SJCRH30 (cell line): Measurements from ENCODE around the gene HSD11B1L. TPM values are rescaled to one million over a fixed set of nuclear protein-coding genes. Genes with fewer than 3 reads are reported as not detected.

ENCODE experiments used
- DNase-seq, 2 experiments: peaks; one replicate each; pipeline ENCODE4 v3.0.0-alpha.2; 2015 to 2020
- H3K27ac ChIP-seq: fragments of 250-450 bp; sonication (Bioruptor Pico); 2 replicates; pipeline ENCODE4 v1.5.1; 2020; ENCODE audit warnings: mild to moderate bottlenecking, moderate library complexity
- H3K27me3 ChIP-seq: fragments of 250-450 bp; sonication (Bioruptor Pico); 2 replicates; pipeline ENCODE4 v1.5.1; 2020; ENCODE audit warnings: mild to moderate bottlenecking, moderate library complexity
- H3K36me3 ChIP-seq: fragments of 250-450 bp; sonication (Bioruptor Pico); 2 replicates; pipeline ENCODE4 v1.5.1; 2020; ENCODE audit warnings: mild to moderate bottlenecking, moderate library complexity
- H3K4me1 ChIP-seq: fragments of 250-450 bp; sonication (Bioruptor Pico); 2 replicates; pipeline ENCODE4 v1.5.1; 2020; ENCODE audit warnings: mild to moderate bottlenecking, moderate library complexity
- H3K4me3 ChIP-seq: fragments of 250-450 bp; sonication (Bioruptor Pico); 2 replicates; pipeline ENCODE4 v1.5.1; 2020; ENCODE audit warnings: mild to moderate bottlenecking, moderate library complexity
- H3K9me3 ChIP-seq: fragments of 250-450 bp; sonication (Bioruptor Pico); replicated peaks from 2 replicates; pipeline ENCODE4 v1.5.1; 2020; ENCODE audit warnings: mild to moderate bottlenecking, moderate library complexity
- total RNA-seq: library from RNA; depleted of rRNA; stranded (reverse); fragments of >200 nt; shearing (Covaris generic); gene quantifications from 2 replicates; pipeline ENCODE4 v1.2.3, GENCODE V29; 2014; rRNA removed

The HSD11B1L gene
- 0.89 and 1.3 TPM in 2 replicates for total RNA-seq

GRCh38 chr19:5680437-5681368, at the start of gene HSD11B1L, which contains the start of gene MICOS13:
Gene HSD11B1L, plus strand, starts transcription at chr19:5681027. Its CDS starts 3,806 bp downstream, at chr19:5684833.
Gene MICOS13, minus strand, starts transcription at chr19:5680516. Its CDS starts 30 bp downstream, at chr19:5680486.
- DNase-seq, result peak; percentile 98 to 99
- Histone ChIP-seq H3K27me3 (no peaks in the 10 kb centered on the region), H3K9me3 (no peaks in the 10 kb centered on the region), H3K27ac (peak within 1 kb of the TSS; percentile 65), H3K36me3 (no peaks in the 10 kb centered on the region), H3K4me3 (peak within 1 kb of the TSS; percentile 88), H3K4me1 (peaks cover 19% of the 10 kb centered on the region)

DNA sequence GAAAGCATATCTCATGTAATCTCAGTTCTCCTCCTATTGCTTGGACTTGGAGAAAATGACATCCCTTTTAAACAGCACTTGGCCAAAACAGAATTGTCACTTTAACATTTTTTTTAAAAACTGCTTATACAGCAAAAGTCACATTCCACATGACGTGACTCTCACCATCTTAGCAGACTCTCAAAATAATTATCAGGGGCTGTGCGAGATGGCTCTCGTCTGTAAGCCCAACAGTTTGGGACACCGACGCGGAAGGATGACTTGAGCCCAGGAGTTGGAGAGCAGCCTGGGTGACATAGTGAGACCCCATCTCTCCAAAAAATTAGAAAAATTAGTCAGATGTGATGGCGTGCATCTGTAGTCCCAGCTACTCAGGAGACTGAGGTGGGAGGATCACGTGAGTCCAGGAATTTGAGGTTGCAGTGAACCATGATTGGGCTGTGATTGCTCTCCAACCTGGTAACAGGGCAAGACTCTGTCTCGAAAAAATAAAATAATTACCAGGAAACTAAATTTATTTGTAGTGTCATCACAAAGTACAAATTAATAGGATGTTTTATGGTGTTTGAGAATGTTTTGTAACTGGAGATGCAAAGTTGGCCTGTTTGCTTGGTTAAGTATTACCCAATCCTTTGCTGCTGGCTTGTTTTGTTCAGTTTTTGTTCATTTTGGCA, 49.1 kb upstream of the HSD11B1L start:
- peaks cover 75% of the 10 kb centered on the region for H3K36me3 ChIP-seq
- no peak overlapping the region for H3K27ac ChIP-seq
- H3K27me3 ChIP-seq, result no peaks in the 10 kb centered on the region
- H3K4me3 ChIP-seq, result no peak overlapping the region
- no peaks in the 10 kb centered on the region for H3K9me3 ChIP-seq
- H3K4me1 ChIP-seq, result no peaks in the 10 kb centered on the region
- no peak for DNase-seq

DNA sequence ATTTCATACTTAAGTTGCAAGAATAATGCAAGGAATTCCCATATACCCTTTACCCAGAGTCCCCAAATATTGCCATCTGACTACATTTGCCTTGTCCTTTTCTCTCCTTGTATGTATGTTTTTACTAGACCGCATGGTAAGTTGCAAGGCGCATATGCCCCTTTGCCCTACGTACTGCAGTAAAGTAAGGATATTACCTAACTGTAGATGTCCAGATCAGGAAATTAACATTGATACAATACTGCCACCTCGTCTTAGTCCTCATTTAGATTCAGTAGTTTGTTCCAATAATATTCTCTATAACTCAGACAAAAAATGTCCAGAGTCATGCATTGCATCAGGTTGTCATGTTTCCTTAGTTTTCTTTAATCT, 48.6 kb upstream of the HSD11B1L start:
- DNase-seq, result no peak
- Histone ChIP-seq H3K36me3 (peaks cover 72% of the 10 kb centered on the region), H3K27ac (no peak overlapping the region), H3K4me1 (no peaks in the 10 kb centered on the region), H3K9me3 (no peaks in the 10 kb centered on the region), H3K27me3 (no peaks in the 10 kb centered on the region), H3K4me3 (no peak overlapping the region)

DNA sequence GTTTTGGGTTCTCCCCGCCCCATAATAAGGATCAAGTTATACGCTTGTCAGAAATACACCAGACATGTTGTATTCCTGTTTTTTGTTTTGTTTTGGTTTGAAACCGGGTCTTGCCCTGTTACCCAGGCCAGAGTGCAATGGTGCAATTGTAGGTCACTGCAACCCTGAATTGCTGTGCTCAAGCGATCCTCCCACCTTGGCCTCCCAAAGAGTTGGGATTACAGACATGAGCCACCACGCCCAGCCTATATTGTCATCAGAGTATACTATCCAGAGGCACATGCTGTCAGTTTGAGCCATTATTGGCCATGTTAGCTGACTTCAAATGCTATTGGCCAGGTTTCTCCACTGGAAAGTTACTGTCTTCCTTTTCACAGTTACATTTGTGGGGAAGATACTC, 48.2 kb upstream of the HSD11B1L start:
- Histone ChIP-seq H3K27ac (no peak overlapping the region), H3K9me3 (no peaks in the 10 kb centered on the region), H3K36me3 (peaks cover 68% of the 10 kb centered on the region), H3K4me3 (no peak overlapping the region), H3K27me3 (no peaks in the 10 kb centered on the region), H3K4me1 (no peaks in the 10 kb centered on the region)
- DNase-seq, result no peak

DNA sequence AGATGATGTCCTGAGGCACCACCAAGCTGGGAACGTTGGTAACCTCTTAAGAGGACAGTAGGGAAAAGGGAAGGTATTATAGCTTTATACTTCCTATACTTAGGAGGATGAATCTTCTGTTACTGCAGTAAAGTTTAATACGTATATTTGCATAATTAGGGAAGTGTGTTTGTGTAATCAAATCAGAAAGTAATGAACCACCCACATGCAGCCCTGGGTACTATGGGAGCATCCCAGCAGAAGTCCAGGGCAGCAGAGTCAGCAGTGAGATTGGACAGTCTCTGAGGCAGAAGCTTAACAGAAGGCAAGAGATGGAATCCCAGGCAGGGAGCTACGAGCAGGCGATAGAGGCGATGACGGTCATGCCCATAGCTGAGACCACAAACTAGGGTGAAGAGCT, 45.4 kb upstream of the HSD11B1L start:
- Histone ChIP-seq H3K36me3 (peaks cover 47% of the 10 kb centered on the region), H3K27ac (no peak overlapping the region), H3K27me3 (no peaks in the 10 kb centered on the region), H3K9me3 (no peaks in the 10 kb centered on the region), H3K4me1 (no peaks in the 10 kb centered on the region), H3K4me3 (no peak overlapping the region)
- DNase-seq, result no peak

DNA sequence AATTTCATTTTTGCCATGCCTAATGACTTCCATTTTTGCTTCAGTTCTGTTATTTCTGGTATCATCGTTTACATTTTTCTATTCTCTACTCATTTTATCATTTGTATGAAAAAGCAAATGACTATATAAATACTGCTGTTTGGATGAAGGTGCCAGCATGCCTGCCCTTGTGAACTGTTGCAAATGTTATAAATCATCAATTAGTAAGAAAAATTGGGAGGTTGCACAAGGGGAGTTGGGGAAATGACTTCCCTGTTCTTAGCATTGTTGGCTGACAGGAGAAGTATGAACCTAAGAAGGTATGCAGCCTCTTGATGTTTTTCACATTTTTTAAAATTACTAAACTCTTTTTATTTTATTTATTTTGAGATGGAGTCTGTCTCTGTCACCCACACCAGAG, 42.9 kb upstream of the HSD11B1L start:
- H3K27me3 ChIP-seq, result no peaks in the 10 kb centered on the region
- no peak for DNase-seq
- H3K27ac ChIP-seq, result no peak overlapping the region
- H3K4me1 ChIP-seq, result no peaks in the 10 kb centered on the region
- no peaks in the 10 kb centered on the region for H3K9me3 ChIP-seq
- H3K4me3 ChIP-seq, result no peak overlapping the region
- H3K36me3 ChIP-seq, result peaks cover 43% of the 10 kb centered on the region

- Histone ChIP-seq H3K36me3 (peaks cover 53% of the 10 kb centered on the region), H3K27ac (no peak overlapping the region), H3K4me3 (no peak overlapping the region), H3K4me1 (no peaks in the 10 kb centered on the region), H3K9me3 (no peaks in the 10 kb centered on the region), H3K27me3 (no peaks in the 10 kb centered on the region)
- DNase-seq, result no peak
Measured at GRCh38 chr19:5641171-5641570, 39.7 kb upstream of the HSD11B1L start.

GRCh38 chr19:5642204-5642603, 38.6 kb upstream of the HSD11B1L start:
- Histone ChIP-seq H3K9me3 (no peaks in the 10 kb centered on the region), H3K36me3 (peaks cover 56% of the 10 kb centered on the region), H3K27me3 (no peaks in the 10 kb centered on the region), H3K27ac (no peak overlapping the region), H3K4me1 (no peaks in the 10 kb centered on the region), H3K4me3 (no peak overlapping the region)
- no peak for DNase-seq

- no peak overlapping the region for H3K27ac ChIP-seq
- H3K9me3 ChIP-seq, result no peaks in the 10 kb centered on the region
- DNase-seq, result no peak
- peaks cover 65% of the 10 kb centered on the region for H3K36me3 ChIP-seq
- H3K4me1 ChIP-seq, result no peaks in the 10 kb centered on the region
- no peak overlapping the region for H3K4me3 ChIP-seq
- no peaks in the 10 kb centered on the region for H3K27me3 ChIP-seq
Measured at GRCh38 chr19:5643060-5643459, 37.8 kb upstream of the HSD11B1L start.

- Histone ChIP-seq H3K27me3 (no peaks in the 10 kb centered on the region), H3K36me3 (peaks cover 70% of the 10 kb centered on the region), H3K27ac (no peak overlapping the region), H3K4me3 (no peak overlapping the region), H3K4me1 (no peaks in the 10 kb centered on the region), H3K9me3 (no peaks in the 10 kb centered on the region)
- DNase-seq, result no peak
Measured at GRCh38 chr19:5644037-5644436, 36.8 kb upstream of the HSD11B1L start.

GRCh38 chr19:5645409-5645808, 35.4 kb upstream of the HSD11B1L start:
- H3K27ac ChIP-seq, result no peak overlapping the region
- H3K4me3 ChIP-seq, result no peak overlapping the region
- peaks cover 75% of the 10 kb centered on the region for H3K36me3 ChIP-seq
- no peaks in the 10 kb centered on the region for H3K9me3 ChIP-seq
- no peaks in the 10 kb centered on the region for H3K27me3 ChIP-seq
- H3K4me1 ChIP-seq, result no peaks in the 10 kb centered on the region
- no peak for DNase-seq

GRCh38 chr19:5646703-5647102, 34.1 kb upstream of the HSD11B1L start:
- Histone ChIP-seq H3K27me3 (no peaks in the 10 kb centered on the region), H3K4me3 (no peak overlapping the region), H3K4me1 (no peaks in the 10 kb centered on the region), H3K27ac (no peak overlapping the region), H3K9me3 (no peaks in the 10 kb centered on the region), H3K36me3 (peaks cover 81% of the 10 kb centered on the region)
- DNase-seq, result no peak

- Histone ChIP-seq H3K27ac (no peak overlapping the region), H3K36me3 (peaks cover 83% of the 10 kb centered on the region), H3K4me1 (no peaks in the 10 kb centered on the region), H3K4me3 (no peak overlapping the region), H3K27me3 (no peaks in the 10 kb centered on the region), H3K9me3 (no peaks in the 10 kb centered on the region)
- DNase-seq, result no peak
Measured at GRCh38 chr19:5648464-5648863, 32.4 kb upstream of the HSD11B1L start.

- Histone ChIP-seq H3K27ac (no peak overlapping the region), H3K4me1 (no peaks in the 10 kb centered on the region), H3K4me3 (no peak overlapping the region), H3K36me3 (peaks cover 89% of the 10 kb centered on the region), H3K9me3 (no peaks in the 10 kb centered on the region), H3K27me3 (no peaks in the 10 kb centered on the region)
- no peak for DNase-seq
Measured at GRCh38 chr19:5651361-5651760, 29.5 kb upstream of the HSD11B1L start.

DNA sequence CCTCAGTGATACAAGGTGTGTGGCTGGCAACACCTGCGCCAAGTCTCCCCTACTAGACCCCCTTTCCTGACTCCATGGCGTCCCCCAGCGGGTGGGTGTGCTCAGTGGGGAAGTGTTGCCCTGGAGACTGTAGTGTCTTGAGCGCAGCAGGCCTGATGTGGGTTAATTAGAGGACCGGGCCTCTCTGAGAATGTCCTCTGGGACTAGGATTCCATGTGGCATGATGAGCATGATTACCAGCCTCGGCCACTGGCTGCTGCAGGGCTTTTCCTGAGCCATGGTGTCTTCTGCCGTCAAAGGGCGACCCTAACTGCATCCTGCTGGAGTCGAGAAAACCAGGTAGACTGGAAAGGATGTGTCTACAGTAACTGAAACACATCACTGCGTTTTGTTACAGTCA, 28.6 kb upstream of the HSD11B1L start:
- no peaks in the 10 kb centered on the region for H3K4me1 ChIP-seq
- H3K4me3 ChIP-seq, result no peak overlapping the region
- peaks cover 87% of the 10 kb centered on the region for H3K36me3 ChIP-seq
- DNase-seq, result no peak
- no peaks in the 10 kb centered on the region for H3K9me3 ChIP-seq
- H3K27ac ChIP-seq, result no peak overlapping the region
- no peaks in the 10 kb centered on the region for H3K27me3 ChIP-seq
